ENCODE measurements around the gene CNTNAP5. TPM values are rescaled to one million over a fixed set of nuclear protein-coding genes. Genes with fewer than 3 reads are reported as not detected.

CNTNAP5 gene
- total RNA-seq, 1 experiment from 2014 or later = not detected

DNA sequence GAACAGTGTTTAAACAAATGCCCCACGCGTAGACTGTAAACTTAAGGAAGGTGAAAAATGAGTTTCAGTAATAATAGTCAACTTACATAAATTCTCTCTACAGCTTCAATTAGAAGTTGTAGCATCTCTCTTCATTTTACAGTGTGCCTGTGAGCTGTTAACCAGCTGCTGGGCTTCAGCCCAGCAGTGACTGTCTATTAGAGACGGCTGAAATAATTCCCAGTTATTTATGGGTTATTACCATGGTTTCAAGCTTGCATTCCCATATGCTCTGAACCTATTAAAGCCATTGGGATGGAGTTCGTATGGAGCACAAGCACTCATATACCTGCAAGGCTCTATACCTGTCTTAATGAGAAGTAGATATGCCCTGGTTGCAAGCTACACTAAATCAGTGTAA lies 501.1 kb downstream of the CNTNAP5 start:
- H3K4me3 Mint-ChIP-seq (ENCODE audit: low read depth, unreplicated experiment) = no peak overlapping the region
- DNase-seq = no peak
- no peaks in the 10 kb centered on the region for H3K4me1 Mint-ChIP-seq (ENCODE audit: low read depth, unreplicated experiment)
- no TSS peak for BruUV-seq (replicated peaks)
- H3K27ac Mint-ChIP-seq (ENCODE audit: unreplicated experiment) = no peak overlapping the region
- H3K9me3 Mint-ChIP-seq (ENCODE audit: low read depth, unreplicated experiment) = peaks cover 15% of the 10 kb centered on the region
- intact Hi-C loops (cut with micrococcal nuclease; ENCODE audit: unreplicated experiment) = no loop called here
- no peaks in the 10 kb centered on the region for H3K36me3 Mint-ChIP-seq (ENCODE audit: insufficient read depth, unreplicated experiment)
- CTCF ChIA-PET = no interaction called here
- TF ChIP-seq, protein P1, sequence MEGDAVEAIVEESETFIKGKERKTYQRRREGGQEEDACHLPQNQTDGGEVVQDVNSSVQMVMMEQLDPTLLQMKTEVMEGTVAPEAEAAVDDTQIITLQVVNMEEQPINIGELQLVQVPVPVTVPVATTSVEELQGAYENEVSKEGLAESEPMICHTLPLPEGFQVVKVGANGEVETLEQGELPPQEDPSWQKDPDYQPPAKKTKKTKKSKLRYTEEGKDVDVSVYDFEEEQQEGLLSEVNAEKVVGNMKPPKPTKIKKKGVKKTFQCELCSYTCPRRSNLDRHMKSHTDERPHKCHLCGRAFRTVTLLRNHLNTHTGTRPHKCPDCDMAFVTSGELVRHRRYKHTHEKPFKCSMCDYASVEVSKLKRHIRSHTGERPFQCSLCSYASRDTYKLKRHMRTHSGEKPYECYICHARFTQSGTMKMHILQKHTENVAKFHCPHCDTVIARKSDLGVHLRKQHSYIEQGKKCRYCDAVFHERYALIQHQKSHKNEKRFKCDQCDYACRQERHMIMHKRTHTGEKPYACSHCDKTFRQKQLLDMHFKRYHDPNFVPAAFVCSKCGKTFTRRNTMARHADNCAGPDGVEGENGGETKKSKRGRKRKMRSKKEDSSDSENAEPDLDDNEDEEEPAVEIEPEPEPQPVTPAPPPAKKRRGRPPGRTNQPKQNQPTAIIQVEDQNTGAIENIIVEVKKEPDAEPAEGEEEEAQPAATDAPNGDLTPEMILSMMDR (IDR thresholded peaks at IDR 0.05; ENCODE audit: unreplicated experiment) = no peak
- no peaks in the 10 kb centered on the region for H3K27me3 Mint-ChIP-seq (ENCODE audit: unreplicated experiment)

DNA sequence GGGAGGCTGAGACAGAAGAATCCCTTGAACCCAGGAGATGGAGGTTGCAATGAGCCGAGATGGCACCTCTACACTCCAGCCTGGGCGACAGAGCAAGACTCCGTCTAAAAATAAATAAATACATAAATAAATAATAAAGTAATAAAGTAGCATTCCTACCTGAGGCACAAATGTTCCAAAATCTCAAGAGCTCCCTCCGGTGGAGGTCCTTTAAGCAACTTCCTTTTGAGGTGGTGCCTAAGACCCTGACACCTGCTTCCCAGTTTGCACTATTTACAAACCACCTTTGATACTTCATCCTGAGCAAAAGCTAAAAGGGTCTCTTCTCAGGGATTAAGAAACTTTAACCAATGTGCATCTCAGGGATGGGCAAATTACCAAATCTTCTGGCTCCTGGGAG lies 505.1 kb downstream of the CNTNAP5 start:
- Mint-ChIP-seq H3K27me3 (ENCODE audit: unreplicated experiment) (no peaks in the 10 kb centered on the region), H3K9me3 (ENCODE audit: low read depth, unreplicated experiment) (peaks cover 17% of the 10 kb centered on the region), H3K4me1 (ENCODE audit: low read depth, unreplicated experiment) (no peaks in the 10 kb centered on the region), H3K36me3 (ENCODE audit: insufficient read depth, unreplicated experiment) (no peaks in the 10 kb centered on the region), H3K27ac (ENCODE audit: unreplicated experiment) (no peak overlapping the region), H3K4me3 (ENCODE audit: low read depth, unreplicated experiment) (no peak overlapping the region)
- TF ChIP-seq, protein P1 (IDR thresholded peaks at IDR 0.05; ENCODE audit: unreplicated experiment) = no peak
- DNase-seq = no peak
- intact Hi-C loops (cut with micrococcal nuclease; ENCODE audit: unreplicated experiment) = no loop called here
- CTCF ChIA-PET = no interaction called here
- BruUV-seq (replicated peaks) = no TSS peak

DNA sequence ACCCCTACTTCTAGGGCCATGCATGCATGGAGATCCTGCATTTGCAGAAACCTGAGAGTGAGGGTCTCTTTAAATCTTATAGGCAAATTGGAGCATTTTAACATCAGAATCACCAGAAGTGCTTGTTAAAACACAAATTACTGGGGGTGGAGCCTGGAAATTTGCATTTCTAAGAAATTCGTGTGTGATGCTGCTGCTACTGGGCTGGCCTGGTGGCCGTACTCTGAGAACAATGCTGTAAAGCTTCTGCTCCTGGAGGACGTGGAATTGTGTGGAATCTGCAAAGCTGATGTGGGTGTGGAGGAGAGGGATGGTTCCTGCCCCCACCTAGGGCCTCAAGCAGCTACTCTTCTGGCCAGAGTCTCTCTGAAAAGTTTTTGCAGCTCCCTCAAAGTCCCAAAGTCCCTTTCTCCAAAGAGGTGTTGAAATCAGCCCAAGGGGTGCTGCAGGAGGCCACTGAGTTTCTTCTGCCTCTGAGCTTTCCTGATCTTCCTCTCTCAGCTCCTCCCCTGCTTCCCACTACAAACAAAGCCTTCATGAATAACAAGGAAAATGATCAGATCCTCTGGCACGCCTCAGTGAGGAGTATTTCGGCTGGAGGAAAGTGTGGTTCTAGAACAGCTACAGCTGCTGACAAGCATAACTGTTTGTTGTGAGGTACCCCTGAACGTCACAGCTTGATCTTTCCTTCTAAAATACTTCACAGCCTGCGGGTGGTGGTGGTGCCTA lies 508.3 kb downstream of the CNTNAP5 start:
- TF ChIP-seq, protein P1 (IDR thresholded peaks at IDR 0.05; ENCODE audit: unreplicated experiment) = no peak
- no peaks in the 10 kb centered on the region for H3K4me1 Mint-ChIP-seq (ENCODE audit: low read depth, unreplicated experiment)
- BruUV-seq (replicated peaks) = no TSS peak
- CTCF ChIA-PET = no interaction called here
- no peak overlapping the region for H3K4me3 Mint-ChIP-seq (ENCODE audit: low read depth, unreplicated experiment)
- H3K36me3 Mint-ChIP-seq (ENCODE audit: insufficient read depth, unreplicated experiment) = no peaks in the 10 kb centered on the region
- H3K27me3 Mint-ChIP-seq (ENCODE audit: unreplicated experiment) = no peaks in the 10 kb centered on the region
- no peak overlapping the region for H3K27ac Mint-ChIP-seq (ENCODE audit: unreplicated experiment)
- DNase-seq = no peak
- peaks cover 26% of the 10 kb centered on the region for H3K9me3 Mint-ChIP-seq (ENCODE audit: low read depth, unreplicated experiment)
- intact Hi-C loops (cut with micrococcal nuclease; ENCODE audit: unreplicated experiment) = no loop called here

DNA sequence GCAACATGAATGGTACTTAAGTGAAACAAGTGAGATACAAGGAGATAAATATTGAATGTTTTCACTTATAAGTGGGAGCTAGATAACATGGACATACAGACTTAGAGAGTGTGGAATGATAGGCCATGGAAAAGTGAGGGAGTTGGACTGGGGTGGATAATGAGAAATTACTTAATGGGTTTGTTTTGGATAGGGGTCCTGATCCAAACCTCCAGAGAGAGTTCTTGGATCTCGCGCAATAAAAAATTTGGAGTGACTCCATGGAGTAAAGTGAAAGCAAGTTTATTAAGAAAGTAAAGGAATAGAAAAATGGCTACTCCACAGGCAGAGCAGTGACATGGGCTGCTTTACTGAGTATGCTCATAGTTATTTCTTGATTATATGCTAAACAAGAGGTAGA lies 508.9 kb downstream of the CNTNAP5 start:
- CTCF ChIA-PET = no interaction called here
- DNase-seq = no peak
- intact Hi-C loops (cut with micrococcal nuclease; ENCODE audit: unreplicated experiment) = no loop called here
- Mint-ChIP-seq H3K36me3 (ENCODE audit: insufficient read depth, unreplicated experiment) (no peaks in the 10 kb centered on the region), H3K27ac (ENCODE audit: unreplicated experiment) (no peak overlapping the region), H3K4me3 (ENCODE audit: low read depth, unreplicated experiment) (no peak overlapping the region), H3K4me1 (ENCODE audit: low read depth, unreplicated experiment) (no peaks in the 10 kb centered on the region), H3K9me3 (ENCODE audit: low read depth, unreplicated experiment) (peaks cover 24% of the 10 kb centered on the region), H3K27me3 (ENCODE audit: unreplicated experiment) (no peaks in the 10 kb centered on the region)
- BruUV-seq (replicated peaks) = no TSS peak
- TF ChIP-seq, protein P1 (IDR thresholded peaks at IDR 0.05; ENCODE audit: unreplicated experiment) = no peak
